Esophagus squamous epithelium (tissue), 5 donors: ENCODE data around the gene NRXN3. TPM values are rescaled to one million over a fixed set of nuclear protein-coding genes. Genes with fewer than 3 reads are reported as not detected.

Experiments used
- DNase-seq: peaks from one replicate; lab custom pipeline; 2025; lab: John Stamatoyannopoulos, UW
- H3K27ac ChIP-seq, 4 donors: fragments of 200-600 bp; sonication (generic); one replicate each; pipeline ENCODE4 v1.5.1; 2016 to 2019; ENCODE audit warnings: mild to moderate bottlenecking in 1 of 4
- H3K27me3 ChIP-seq, 4 donors: fragments of 200-600 bp; sonication (generic); 1 replicate in 3 of 4; 2 replicates in 1 of 4; pipeline versions ENCODE4 v1.5.1 to v1.6.0; 2017 to 2021; ENCODE audit warnings: antibody characterized with exemption in 1 of 4
- H3K36me3 ChIP-seq, 3 donors: fragments of 200-600 bp; sonication (generic); one replicate each; pipeline ENCODE4 v1.5.1; 2016 to 2019
- H3K4me1 ChIP-seq, 3 donors: fragments of 200-600 bp; sonication (generic); one replicate each; pipeline ENCODE4 v1.5.1; 2017 to 2019
- H3K4me3 ChIP-seq, 4 donors: fragments of 200-600 bp; sonication (generic); 1 replicate in 3 of 4; 2 replicates in 1 of 4; pipeline ENCODE4 v1.5.1; 2016 to 2019; ENCODE audit warnings: mild to moderate bottlenecking in 2 of 4, moderate library complexity in 1 of 4
- H3K9me3 ChIP-seq, 3 donors: fragments of 200-600 bp; sonication (generic); one replicate each; pipeline ENCODE4 v1.5.1; 2016 to 2019
- CTCF ChIP-seq, 6 experiments: fragments of 450-650 bp in 4 of 6; fragments of 200-600 bp in 2 of 6; sonication (generic) in 2 of 6; IDR thresholded peaks; one replicate each; pipeline ENCODE4 v1.5.1; 2016 to 2019; ENCODE audit warnings: antibody characterized with exemption in 6 of 6, mild to moderate bottlenecking in 4 of 6, moderate library complexity in 4 of 6
- POLR2A ChIP-seq, 4 donors: fragments of 450-650 bp; IDR thresholded peaks; one replicate each; pipeline ENCODE4 v1.6.1; 2017; ENCODE audit warnings: antibody characterized with exemption in 4 of 4, mild to moderate bottlenecking in 4 of 4, moderate library complexity in 3 of 4
- WGBS, 2 donors: methylation state at CpG; one replicate each; pipeline ENCODE4 v1.1.5; 2018; 5-methylcytosine and 5-hydroxymethylcytosine counted together
- intact Hi-C: fragments of 100-400 bp; cut with DNase I; formaldehyde crosslinking; loops from one replicate; pipeline ENCODE4 v1.15.0; 2022
- total RNA-seq, 4 donors: library from RNA; depleted of rRNA; stranded (reverse); fragments of >200 nt; gene quantifications; one replicate each; pipeline ENCODE4 v1.1.0, GENCODE V29; 2016
- donor health status: DM: yes; HTN: yes; CAD: no.

NRXN3 gene
- total RNA-seq, 4 donors from 2014 or later = 0.30 to 15.8 (median 1.5) TPM

GRCh38 chr14:78721756-78722480, 551.7 kb downstream of the NRXN3 start:
- WGBS, 2 donors = 43 to 57% methylated on average over 6 of the region's 6 CpGs
- no peaks in the 10 kb centered on the region for H3K36me3 ChIP-seq
- no peaks in the 10 kb centered on the region for H3K9me3 ChIP-seq
- intact Hi-C loops = no loop called here
- TF ChIP-seq CTCF (IDR thresholded peaks at IDR 0.05) (no peak), POLR2A (IDR thresholded peaks at IDR 0.05) (no peak)
- DNase-seq = no peak
- H3K27me3 ChIP-seq = no peaks in the 10 kb centered on the region
- H3K4me1 ChIP-seq = no peaks in the 10 kb centered on the region
- no peak overlapping the region for H3K27ac ChIP-seq
- H3K4me3 ChIP-seq = no peak overlapping the region

DNA sequence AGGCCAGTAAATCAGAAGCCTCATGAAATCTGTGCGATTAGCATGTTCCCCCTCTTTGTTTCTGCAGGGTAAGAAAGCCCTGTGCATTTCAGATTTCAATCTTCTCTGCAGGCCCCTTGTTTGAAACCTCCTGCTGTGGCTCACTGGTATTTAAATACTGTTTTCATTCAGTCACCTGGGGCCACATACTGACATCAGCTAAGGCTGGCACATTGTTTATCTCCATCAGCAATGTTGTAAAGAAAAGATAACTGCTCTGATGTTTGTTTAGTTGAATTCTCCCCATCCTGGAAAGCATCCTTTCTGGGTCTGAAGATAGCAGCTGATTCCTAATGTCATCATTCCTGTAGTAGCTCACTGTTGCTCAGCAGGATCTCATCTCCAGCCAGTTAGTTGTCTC, 554.9 kb downstream of the NRXN3 start:
- no peaks in the 10 kb centered on the region for H3K4me1 ChIP-seq
- H3K9me3 ChIP-seq = no peaks in the 10 kb centered on the region
- no peak for TF ChIP-seq CTCF (IDR thresholded peaks at IDR 0.05)
- TF ChIP-seq POLR2A (IDR thresholded peaks at IDR 0.05) = no peak
- H3K27ac ChIP-seq = no peak overlapping the region
- no peaks in the 10 kb centered on the region for H3K36me3 ChIP-seq
- intact Hi-C loops = no loop called here
- no peaks in the 10 kb centered on the region for H3K27me3 ChIP-seq
- H3K4me3 ChIP-seq = no peak overlapping the region
- 53 to 67% methylated on average over 1 of the region's 1 CpG for WGBS, 2 donors
- DNase-seq = no peak

DNA sequence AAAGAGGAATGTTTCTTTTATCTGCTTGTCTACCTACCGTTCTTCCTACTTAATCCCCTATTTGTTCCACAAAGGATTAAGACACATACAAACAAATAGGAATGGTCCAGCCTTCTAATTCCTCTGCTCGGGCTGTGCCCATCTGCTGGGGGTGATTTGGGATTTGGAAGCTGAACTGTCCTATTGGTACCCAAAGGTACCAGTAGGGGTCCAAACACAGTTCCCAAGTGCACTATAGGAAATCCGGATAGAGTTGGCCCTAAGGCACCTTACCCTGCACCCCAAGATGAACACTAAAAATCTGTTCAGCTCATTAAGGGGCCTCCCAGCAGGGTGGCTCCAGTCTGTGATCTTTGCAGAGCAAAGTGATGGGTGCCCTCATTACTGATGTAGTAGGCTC, 566.9 kb downstream of the NRXN3 start:
- intact Hi-C loops = no loop called here
- no peaks in the 10 kb centered on the region for H3K9me3 ChIP-seq
- DNase-seq = no peak
- no peaks in the 10 kb centered on the region for H3K4me1 ChIP-seq
- H3K27ac ChIP-seq = no peak overlapping the region
- no peak for TF ChIP-seq CTCF (IDR thresholded peaks at IDR 0.05)
- no peaks in the 10 kb centered on the region for H3K36me3 ChIP-seq
- WGBS, 2 donors = 18 to 39% methylated on average over 2 to 3 of the region's 3 CpGs
- H3K4me3 ChIP-seq = no peak overlapping the region
- no peaks in the 10 kb centered on the region for H3K27me3 ChIP-seq

GRCh38 chr14:78737601-78738000, 567.4 kb downstream of the NRXN3 start:
- no peak overlapping the region for H3K27ac ChIP-seq
- no peaks in the 10 kb centered on the region for H3K9me3 ChIP-seq
- no peaks in the 10 kb centered on the region for H3K4me1 ChIP-seq
- 58 to 61% methylated on average over 5 to 6 of the region's 6 CpGs for WGBS, 2 donors
- TF ChIP-seq POLR2A (IDR thresholded peaks at IDR 0.05) (no peak), CTCF (IDR thresholded peaks at IDR 0.05) (no peak)
- intact Hi-C loops = no loop called here
- no peaks in the 10 kb centered on the region for H3K27me3 ChIP-seq
- no peaks in the 10 kb centered on the region for H3K36me3 ChIP-seq
- DNase-seq = no peak
- H3K4me3 ChIP-seq = no peak overlapping the region

DNA sequence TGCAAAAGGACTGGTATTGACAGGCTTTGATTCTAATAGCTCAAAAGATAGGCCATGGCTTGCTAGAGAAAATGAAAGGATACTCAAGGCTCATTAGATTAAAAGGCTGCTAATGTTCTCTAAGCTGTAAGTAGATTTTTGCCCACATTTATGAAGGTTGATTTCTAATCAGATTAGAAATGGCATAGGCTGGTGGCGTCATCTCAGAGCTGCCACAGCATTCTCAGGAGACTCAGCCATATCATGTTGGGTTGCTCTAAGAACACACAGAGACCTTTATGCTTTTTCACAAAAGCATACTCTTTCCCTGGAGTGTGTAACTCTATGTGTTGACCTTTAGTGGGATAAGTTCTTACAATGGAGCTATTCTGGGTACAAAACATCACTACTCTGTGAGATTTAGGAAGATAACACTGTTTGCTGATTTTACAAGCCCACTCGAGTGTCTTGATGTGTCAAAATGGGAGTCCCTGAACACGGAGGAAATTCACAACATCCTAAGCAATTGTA, 576.0 kb downstream of the NRXN3 start:
- WGBS, 2 donors = 41 to 56% methylated on average over 3 of the region's 3 CpGs
- Histone ChIP-seq H3K27me3 (no peaks in the 10 kb centered on the region), H3K4me1 (no peaks in the 10 kb centered on the region), H3K27ac (no peak overlapping the region), H3K9me3 (no peaks in the 10 kb centered on the region), H3K4me3 (no peak overlapping the region), H3K36me3 (no peaks in the 10 kb centered on the region)
- TF ChIP-seq POLR2A (IDR thresholded peaks at IDR 0.05) = no peak
- TF ChIP-seq CTCF (IDR thresholded peaks at IDR 0.05) = no peak
- intact Hi-C loops = no loop called here
- DNase-seq = no peak
